Stomach (tissue), 9 donors: ENCODE data around the gene ATF7. TPM values are rescaled to one million over a fixed set of nuclear protein-coding genes. Genes with fewer than 3 reads are reported as not detected.
"Not testable (repeated sequence)": the region's sequence is repeated elsewhere in the genome, so short reads cannot be mapped to it uniquely, and the experiment has no call there.

Source experiments
- DNase-seq, 2 donors: peaks; one replicate each; pipeline versions ENCODE4 v3.0.0 to v3.0.0-alpha.2; 2013 to 2019
- H3K27ac ChIP-seq, 5 donors: fragments of 200-600 bp in 4 of 5; sonication (generic) in 4 of 5; one replicate each; pipeline ENCODE4 v1.5.1; 2013 to 2019; ENCODE audit warnings: mild to moderate bottlenecking in 1 of 5, moderate library complexity in 1 of 5
- H3K27me3 ChIP-seq, 3 donors: fragments of 200-600 bp; sonication (generic); one replicate each; pipeline ENCODE4 v1.5.1; 2017 to 2019; ENCODE audit warnings: mixed run types in 1 of 3
- H3K36me3 ChIP-seq, 4 donors: fragments of 200-600 bp; sonication (generic); 1 replicate in 3 of 4; 2 replicates in 1 of 4; pipeline ENCODE4 v1.5.1; 2016 to 2019
- H3K4me1 ChIP-seq, 4 donors: fragments of 200-600 bp; sonication (generic); one replicate each; pipeline ENCODE4 v1.5.1; 2016 to 2019
- H3K4me3 ChIP-seq, 4 donors: fragments of 200-600 bp; sonication (generic) in 3 of 4; one replicate each; pipeline ENCODE4 v1.5.1; 2016 to 2019; ENCODE audit warnings: mild to moderate bottlenecking in 1 of 4
- H3K9me3 ChIP-seq, 4 donors: fragments of 200-600 bp; sonication (generic); one replicate each; pipeline ENCODE4 v1.5.1; 2016 to 2019
- CTCF ChIP-seq, 7 experiments: fragments of 450-650 bp in 4 of 7; fragments of 200-600 bp in 3 of 7; sonication (generic) in 3 of 7; IDR thresholded peaks; one replicate each; pipeline ENCODE4 v1.5.1; 2016 to 2019; ENCODE audit warnings: antibody characterized with exemption in 7 of 7, control low read depth in 2 of 7, mild to moderate bottlenecking in 1 of 7
- EP300 ChIP-seq: sonication (generic); formaldehyde crosslinking; IDR thresholded peaks from one replicate; pipeline ENCODE4 v1.6.1; 2017; ENCODE audit warnings: antibody characterized with exemption
- POLR2A ChIP-seq, 4 donors: fragments of 450-650 bp; IDR thresholded peaks; one replicate each; pipeline ENCODE4 v1.6.1; 2016; ENCODE audit warnings: antibody characterized with exemption in 4 of 4, control low read depth in 2 of 4, mild to moderate bottlenecking in 1 of 4, moderate library complexity in 1 of 4
- POLR2AphosphoS5 ChIP-seq, 3 donors: sonication (generic); formaldehyde crosslinking; IDR thresholded peaks; one replicate each; pipeline ENCODE4 v1.6.1; 2016; ENCODE audit warnings: antibody characterized with exemption in 3 of 3
- WGBS, 5 donors: extraction: QIAGEN DNeasy Blood & Tissue Kit in 3 of 5; methylation state at CpG; one replicate each; pipeline versions ENCODE4 v1.1.5 to v1.1.7; 2013 to 2018; 5-methylcytosine and 5-hydroxymethylcytosine counted together
- intact Hi-C: fragments of 100-400 bp; cut with DNase I; formaldehyde crosslinking; loops from one replicate; pipeline ENCODE4 v1.15.1; 2023; ENCODE audit warnings: low total_unique reads
- polyA plus RNA-seq, 3 donors: library from polyadenylated mRNA; stranded (reverse); fragments of 200-250 nt; gene quantifications; one replicate each; pipeline ENCODE4 v1.2.3, GENCODE V29; 2013
- total RNA-seq, 5 donors: library from RNA; depleted of rRNA; stranded (reverse); fragments of >200 nt; gene quantifications; one replicate each; pipeline versions ENCODE4 v1.1.0 to v1.2.3, GENCODE V29; 2014 to 2016
- donor health status: healthy with polysubstance abuse.
- donor health status: Bipolar disorder and iron deficiency.
- donor health status: healthy.

Gene ATF7
- total and polyA plus RNA-seq, 8 donors, result 9.0 to 93.4 (median 16.3) TPM

- no peaks in the 10 kb centered on the region for H3K9me3 ChIP-seq
- intact Hi-C loops, result no loop called here
- no peak overlapping the region for H3K4me3 ChIP-seq
- peaks cover 4 to 19% (median 12%) of the 10 kb centered on the region in 4 donors for H3K36me3 ChIP-seq
- no peak for DNase-seq
- H3K4me1 ChIP-seq, result peaks cover 16 to 69% (median 39%) of the 10 kb centered on the region in 4 donors
- no peak overlapping the region for H3K27ac ChIP-seq
- WGBS, 5 donors, result 85 to 97% (median 92%) methylated on average over 8 of the region's 8 CpGs
- no peaks in the 10 kb centered on the region for H3K27me3 ChIP-seq
- no peak for TF ChIP-seq POLR2AphosphoS5 (IDR thresholded peaks at IDR 0.05)
- TF ChIP-seq POLR2A (IDR thresholded peaks at IDR 0.05), result no peak
- TF ChIP-seq EP300, result no peak
- TF ChIP-seq CTCF (IDR thresholded peaks at IDR 0.05), result no peak
Observed at GRCh38 chr12:53572134-53572758, 53.9 kb downstream of the ATF7 start.

- no peak for TF ChIP-seq POLR2AphosphoS5 (IDR thresholded peaks at IDR 0.05)
- TF ChIP-seq POLR2A (IDR thresholded peaks at IDR 0.05), result no peak
- TF ChIP-seq EP300, result no peak
- no peak for TF ChIP-seq CTCF (IDR thresholded peaks at IDR 0.05)
- intact Hi-C loops, result no loop called here
- Histone ChIP-seq H3K36me3 (peaks cover 0 to 13% (median 6%) of the 10 kb centered on the region in 4 donors), H3K27ac (no peak overlapping the region), H3K27me3 (no peaks in the 10 kb centered on the region), H3K4me3 (no peak overlapping the region), H3K4me1 (peaks cover 16 to 61% (median 36%) of the 10 kb centered on the region in 4 donors), H3K9me3 (no peaks in the 10 kb centered on the region)
- 65 to 84% (median 76%) methylated on average over 2 of the region's 2 CpGs for whole genome bisulfite sequencing, 5 donors
- DNase-seq, result no peak
Observed at GRCh38 chr12:53571295-53571694, 54.9 kb downstream of the ATF7 start.

- intact Hi-C loops, result loop anchor here (10.0 kb wide), 1 partner anchor 46 kb away; no protein-coding TSS in a partner anchor
- Histone ChIP-seq H3K9me3 (no peaks in the 10 kb centered on the region), H3K36me3 (peaks cover 0 to 8% (median 4%) of the 10 kb centered on the region in 4 donors), H3K4me1 (peaks cover 16 to 50% (median 32%) of the 10 kb centered on the region in 4 donors), H3K27me3 (no peaks in the 10 kb centered on the region), H3K4me3 (no peak overlapping the region), H3K27ac (peak overlapping the region in 1 of 5 donors; percentile 31)
- TF ChIP-seq EP300, result no peak
- TF ChIP-seq CTCF (IDR thresholded peaks at IDR 0.05), result no peak
- WGBS, 5 donors, result 60 to 83% (median 66%) methylated on average over 2 of the region's 2 CpGs
- DNase-seq, result peak in 1 of 2 donors; percentile 35
Observed at GRCh38 chr12:53568809-53569557, 57.2 kb downstream of the ATF7 start.

- peaks cover 0 to 8% (median 4%) of the 10 kb centered on the region in 4 donors for H3K36me3 ChIP-seq
- peak overlapping the region in 1 of 5 donors; percentile 31 for H3K27ac ChIP-seq
- 25 to 53% (median 38%) methylated on average over 6 of the region's 6 CpGs for WGBS, 5 donors
- no peak overlapping the region for H3K4me3 ChIP-seq
- H3K4me1 ChIP-seq, result peaks cover 16 to 55% (median 34%) of the 10 kb centered on the region in 4 donors
- DNase-seq, result no peak
- intact Hi-C loops, result loop anchor here (10.0 kb wide), 1 partner anchor 47 kb away; no protein-coding TSS in a partner anchor
- H3K9me3 ChIP-seq, result no peaks in the 10 kb centered on the region
- H3K27me3 ChIP-seq, result no peaks in the 10 kb centered on the region
- TF ChIP-seq EP300, result no peak
- TF ChIP-seq POLR2A (IDR thresholded peaks at IDR 0.05), result no peak
- TF ChIP-seq CTCF (IDR thresholded peaks at IDR 0.05), result no peak
- TF ChIP-seq POLR2AphosphoS5 (IDR thresholded peaks at IDR 0.05), result no peak
Observed at GRCh38 chr12:53567961-53568808, 58.0 kb downstream of the ATF7 start.

- not testable (repeated sequence) for H3K27ac ChIP-seq, H3K4me3 ChIP-seq, H3K9me3 ChIP-seq, DNase-seq, H3K27me3 ChIP-seq, H3K36me3 ChIP-seq
- intact Hi-C loops, result loop anchor here (10.0 kb wide), 1 partner anchor 49 kb away; no protein-coding TSS in a partner anchor
- H3K4me1 ChIP-seq, result peaks cover 22 to 65% (median 42%) of the 10 kb centered on the region in 4 donors
- WGBS, 5 donors, result 87 to 97% (median 93%) methylated on average over 5 of the region's 5 CpGs
Observed at GRCh38 chr12:53565376-53565775, 60.8 kb downstream of the ATF7 start.
